MM.1S (cell line): ENCODE data around the gene GRM1.

Experiments used
- DNase-seq: peaks from one replicate; pipeline ENCODE4 v3.0.0-alpha.2; 2015
- H2AFZ ChIP-seq: fragments of 300-600 bp; sonication (generic); 2 replicates; pipeline ENCODE4 v1.6.0; 2016; ENCODE audit warnings: antibody characterized with exemption, low read length
- H3F3A ChIP-seq: fragments of 300-600 bp; sonication (generic); 2 replicates; pipeline ENCODE4 v1.6.1; 2016; ENCODE audit warnings: mild to moderate bottlenecking, antibody characterized with exemption, low read length, moderate library complexity, mixed read lengths; ENCODE audit not compliant: insufficient read depth
- H3K27ac ChIP-seq: fragments of 300-600 bp; sonication (generic); 2 replicates; pipeline ENCODE4 v1.5.1; 2016; ENCODE audit warnings: mild to moderate bottlenecking, low read length
- H3K27me3 ChIP-seq: fragments of 300-600 bp; sonication (generic); replicated peaks from 2 replicates; pipeline ENCODE4 v1.6.0; 2016; ENCODE audit warnings: low read length; ENCODE audit not compliant: insufficient read depth
- H3K36me3 ChIP-seq: fragments of 300-600 bp; sonication (generic); replicated peaks from 2 replicates; pipeline ENCODE4 v1.6.1; 2016; ENCODE audit warnings: mild to moderate bottlenecking, low read length, mixed read lengths; ENCODE audit not compliant: insufficient read depth
- H3K4me1 ChIP-seq: fragments of 300-600 bp; sonication (generic); 2 replicates; pipeline ENCODE4 v1.6.1; 2016; ENCODE audit warnings: low read length, mixed read lengths
- H3K4me2 ChIP-seq: fragments of 300-600 bp; sonication (generic); 2 replicates; pipeline ENCODE4 v1.6.0; 2016; ENCODE audit warnings: low read depth, low read length
- H3K4me3 ChIP-seq: fragments of 300-600 bp; sonication (generic); 2 replicates; pipeline ENCODE4 v1.5.1; 2016; ENCODE audit warnings: low read length, mixed read lengths
- H3K79me2 ChIP-seq: fragments of 300-600 bp; sonication (generic); 2 replicates; pipeline ENCODE4 v1.6.1; 2016; ENCODE audit warnings: mixed run types, low read length, mixed read lengths
- H3K9ac ChIP-seq: fragments of 300-600 bp; sonication (generic); 2 replicates; pipeline ENCODE4 v1.6.1; 2016; ENCODE audit warnings: low read length, mixed read lengths
- H3K9me2 ChIP-seq: fragments of 300-600 bp; sonication (generic); replicated peaks from 2 replicates; pipeline ENCODE4 v1.6.1; 2016; ENCODE audit warnings: mild to moderate bottlenecking, low read length, mixed read lengths; ENCODE audit not compliant: insufficient read depth
- H3K9me3 ChIP-seq: fragments of 300-600 bp; sonication (generic); replicated peaks from 2 replicates; pipeline ENCODE4 v1.6.1; 2016; ENCODE audit warnings: mild to moderate bottlenecking, low read length, mixed read lengths; ENCODE audit not compliant: insufficient read depth
- H4K20me1 ChIP-seq: fragments of 300-600 bp; sonication (generic); 2 replicates; pipeline ENCODE4 v1.6.1; 2016; ENCODE audit warnings: mild to moderate bottlenecking, low read length, moderate library complexity, mixed read lengths; ENCODE audit not compliant: insufficient read depth
- CTCF ChIP-seq: fragments of 300-600 bp; sonication (generic); IDR thresholded peaks from 2 replicates; pipeline ENCODE4 v1.5.1; 2016; ENCODE audit warnings: antibody characterized with exemption, low read length, mixed read lengths
- EZH2 ChIP-seq: fragments of 300-600 bp; sonication (generic); optimal IDR thresholded peaks from 2 replicates; pipeline ENCODE3; 2017; ENCODE audit warnings: low read depth, mild to moderate bottlenecking, antibody characterized with exemption, low read length, mixed read lengths
- EZH2phosphoT487 ChIP-seq: fragments of 300-600 bp; sonication (generic); IDR thresholded peaks from 2 replicates; pipeline ENCODE4 v1.6.1; 2018; ENCODE audit warnings: antibody characterized with exemption, low read length

Gene GRM1

GRCh38 chr6:146111881-146112450 lies 83.1 kb downstream of the GRM1 start:
- H3K27me3 ChIP-seq: no peaks in the 10 kb centered on the region
- H3K36me3 ChIP-seq: no peaks in the 10 kb centered on the region

GRCh38 chr6:146113084-146113623 lies 84.3 kb downstream of the GRM1 start:
- no peak overlapping the region for H2AFZ ChIP-seq
- H3K4me2 ChIP-seq: no peak overlapping the region
- no peaks in the 10 kb centered on the region for H4K20me1 ChIP-seq
- no peaks in the 10 kb centered on the region for H3K4me1 ChIP-seq
- H3K27ac ChIP-seq: no peak overlapping the region
- H3K27me3 ChIP-seq: no peaks in the 10 kb centered on the region
- no peak for DNase-seq
- no peak overlapping the region for H3K9ac ChIP-seq
- H3K36me3 ChIP-seq: no peaks in the 10 kb centered on the region
- H3K79me2 ChIP-seq: no peaks in the 10 kb centered on the region
- no peaks in the 10 kb centered on the region for H3K9me2 ChIP-seq
- TF ChIP-seq EZH2phosphoT487 (no peak), CTCF (no peak), EZH2 (no peak)
- no peaks in the 10 kb centered on the region for H3K9me3 ChIP-seq
- H3K4me3 ChIP-seq: no peak overlapping the region
- no peaks in the 10 kb centered on the region for H3F3A ChIP-seq

More at GRCh38 chr6:146111881-146112450, 83.1 kb downstream of the GRM1 start:
- H3K79me2 ChIP-seq: no peaks in the 10 kb centered on the region
- H3K4me1 ChIP-seq: no peaks in the 10 kb centered on the region
- DNase-seq: no peak
- no peak overlapping the region for H3K4me2 ChIP-seq
- H3F3A ChIP-seq: no peaks in the 10 kb centered on the region
- no peaks in the 10 kb centered on the region for H3K9me2 ChIP-seq
- H3K9me3 ChIP-seq: no peaks in the 10 kb centered on the region
- no peak overlapping the region for H2AFZ ChIP-seq
- TF ChIP-seq EZH2phosphoT487 (no peak), EZH2 (no peak), CTCF (no peak)
- no peaks in the 10 kb centered on the region for H4K20me1 ChIP-seq
- H3K4me3 ChIP-seq: no peak overlapping the region
- no peak overlapping the region for H3K27ac ChIP-seq
- H3K9ac ChIP-seq: no peak overlapping the region

- H3K4me2 ChIP-seq: no peak overlapping the region
- no peak overlapping the region for H3K4me3 ChIP-seq
- no peaks in the 10 kb centered on the region for H4K20me1 ChIP-seq
- H3K36me3 ChIP-seq: no peaks in the 10 kb centered on the region
- H2AFZ ChIP-seq: no peak overlapping the region
- no peaks in the 10 kb centered on the region for H3K9me3 ChIP-seq
- H3K79me2 ChIP-seq: no peaks in the 10 kb centered on the region
- no peaks in the 10 kb centered on the region for H3K27me3 ChIP-seq
- no peaks in the 10 kb centered on the region for H3F3A ChIP-seq
- no peaks in the 10 kb centered on the region for H3K9me2 ChIP-seq
- no peaks in the 10 kb centered on the region for H3K4me1 ChIP-seq
- DNase-seq: no peak
- no peak overlapping the region for H3K9ac ChIP-seq
- no peak for TF ChIP-seq EZH2phosphoT487
- TF ChIP-seq EZH2: no peak
- TF ChIP-seq CTCF: no peak
- H3K27ac ChIP-seq: no peak overlapping the region
Measured at GRCh38 chr6:146123616-146124015, 94.8 kb downstream of the GRM1 start.
